ENCODE results near the gene KMT2C.
"Not testable (repeated sequence)": the region's sequence is repeated elsewhere in the genome, so short reads cannot be mapped to it uniquely, and the experiment has no call there.

The KMT2C gene

GRCh38 chr7:152441168-152441567 lies 5.4 kb upstream of the KMT2C start:
- DNase-seq, result not testable (repeated sequence)

DNA sequence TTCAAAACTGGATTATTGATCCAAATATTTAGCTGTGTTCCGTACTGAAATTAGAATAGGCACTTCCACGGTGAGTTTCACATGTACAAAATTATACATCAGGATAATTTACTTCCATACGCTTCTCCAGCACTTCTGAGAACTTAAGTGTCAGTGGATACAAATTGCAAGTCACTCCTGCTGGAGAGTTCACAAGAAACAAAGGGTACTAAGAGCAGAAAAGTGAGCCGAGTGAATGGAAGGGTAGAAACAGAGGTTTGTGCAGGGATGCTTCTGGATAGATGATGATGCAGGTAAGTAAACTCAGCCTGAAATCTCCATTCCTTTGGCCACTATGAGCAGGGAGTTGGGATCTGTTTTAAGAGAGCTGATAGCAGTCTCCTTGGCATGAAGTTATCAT lies 2.2 kb upstream of the KMT2C start:
- DNase-seq, result peak; percentile 37

GRCh38 chr7:152436931-152437575 lies 1.2 kb upstream of the KMT2C start:
- DNase-seq, result peak; percentile 52

DNA sequence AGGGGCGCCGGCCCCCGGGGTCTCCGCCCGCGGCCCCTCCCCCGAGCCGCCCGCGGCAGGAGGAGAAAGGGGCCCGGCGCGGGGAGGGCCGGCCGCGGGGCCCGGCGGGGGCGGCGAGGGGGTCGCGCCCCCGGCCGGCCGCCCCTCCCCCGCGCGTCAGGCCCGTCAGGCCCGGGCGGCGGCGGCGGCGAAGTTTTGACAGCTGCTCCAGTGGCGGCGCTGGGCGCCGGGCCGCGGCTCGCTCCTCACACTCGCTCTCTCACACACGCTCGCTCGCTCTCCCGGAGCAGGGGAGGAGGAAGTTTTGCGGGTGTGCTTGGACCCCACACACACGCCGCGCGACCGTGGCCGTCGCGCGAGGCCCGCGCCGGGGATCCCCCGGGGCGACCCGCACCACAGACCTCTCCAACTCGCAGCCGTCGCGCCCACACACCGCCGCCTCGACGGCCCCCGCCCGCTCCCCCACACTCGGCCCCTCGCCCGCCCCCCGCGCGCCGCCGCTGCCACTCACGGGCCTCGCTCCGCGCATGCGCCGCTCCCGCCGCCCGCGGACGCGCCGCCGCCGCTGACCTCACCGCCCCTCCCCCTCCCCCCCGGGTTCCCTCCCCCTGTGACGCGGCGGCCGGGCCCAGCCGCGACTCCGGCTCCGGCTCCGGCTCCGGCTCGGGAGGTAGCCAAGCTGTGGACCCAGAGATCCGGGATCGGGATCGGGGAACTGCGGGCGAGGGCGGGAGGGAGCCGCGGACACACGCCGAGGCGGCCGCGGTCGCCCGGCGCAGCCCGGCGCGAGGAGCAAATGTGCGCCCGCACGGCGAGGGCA lies 518 bp upstream of the KMT2C start:
- DNase-seq, result peak; percentile 90

- peak; percentile 51 for DNase-seq
These were observed 1.1 kb downstream of the KMT2C start for GRCh38 chr7:152434511-152435383.

GRCh38 chr7:152433721-152434490 lies 1.9 kb downstream of the KMT2C start:
- not testable (repeated sequence) for DNase-seq

- DNase-seq, result not testable (repeated sequence)
These were observed 3.1 kb downstream of the KMT2C start for GRCh38 chr7:152432735-152433134.

GRCh38 chr7:152430854-152431253 lies 4.9 kb downstream of the KMT2C start:
- DNase-seq, result no peak

- not testable (repeated sequence) for DNase-seq
These were observed 5.7 kb downstream of the KMT2C start for GRCh38 chr7:152430118-152430517.

DNA sequence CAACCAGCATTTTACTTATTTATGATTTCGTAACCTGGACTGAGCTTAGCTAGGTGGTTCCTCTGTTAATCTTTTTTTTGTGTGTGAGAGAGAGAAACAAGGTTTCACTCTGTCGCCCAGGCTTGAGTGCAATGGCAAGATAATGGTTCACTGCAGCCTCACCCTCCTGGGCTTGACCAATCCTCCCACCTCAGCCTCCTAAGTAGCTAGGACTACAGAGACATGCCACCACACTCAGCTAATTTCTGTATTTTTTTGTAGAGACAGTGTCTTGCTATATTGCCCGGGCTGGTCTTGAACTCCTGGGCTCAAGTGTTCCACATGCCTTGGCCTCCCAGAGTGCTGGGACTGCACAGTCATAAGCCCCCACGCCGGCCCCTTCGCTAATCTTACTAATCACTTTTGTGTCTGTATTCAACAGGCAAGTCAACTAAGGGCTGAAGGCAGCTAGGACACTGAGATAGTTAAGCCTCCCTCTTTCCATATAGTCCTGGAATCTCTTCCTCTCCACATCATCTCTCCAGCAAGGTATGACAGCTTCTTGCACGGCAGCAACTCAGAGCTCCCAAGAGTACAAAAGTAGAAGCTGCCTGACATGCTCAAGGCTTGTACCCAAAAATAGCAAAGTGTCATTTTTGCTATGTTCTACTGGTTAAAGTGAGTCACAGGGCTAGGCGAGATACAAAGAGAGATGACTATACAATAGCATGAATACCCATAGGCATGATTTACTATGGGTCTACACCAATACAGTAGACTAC lies 11.3 kb downstream of the KMT2C start:
- no peak for DNase-seq

DNA sequence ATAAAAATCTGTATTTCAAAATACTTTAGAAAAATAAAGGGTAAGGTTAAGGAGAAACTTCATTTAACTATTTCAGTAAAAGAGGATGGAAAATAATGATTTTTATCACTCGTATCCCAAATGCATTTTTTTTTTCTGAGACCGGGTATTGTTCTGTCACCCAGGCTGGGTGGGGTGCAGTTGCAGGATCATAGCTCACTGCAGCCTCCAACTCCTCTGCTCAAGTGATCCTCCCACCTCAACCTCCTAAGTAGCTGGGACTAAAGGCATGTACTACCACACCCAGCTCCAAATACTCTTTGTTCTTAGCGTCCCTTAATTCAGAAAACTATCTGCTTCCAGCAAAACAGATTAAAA lies 11.8 kb downstream of the KMT2C start:
- DNase-seq, result no peak

- DNase-seq, result not testable (repeated sequence)
These were observed 12.6 kb downstream of the KMT2C start for GRCh38 chr7:152423171-152423570.

DNA sequence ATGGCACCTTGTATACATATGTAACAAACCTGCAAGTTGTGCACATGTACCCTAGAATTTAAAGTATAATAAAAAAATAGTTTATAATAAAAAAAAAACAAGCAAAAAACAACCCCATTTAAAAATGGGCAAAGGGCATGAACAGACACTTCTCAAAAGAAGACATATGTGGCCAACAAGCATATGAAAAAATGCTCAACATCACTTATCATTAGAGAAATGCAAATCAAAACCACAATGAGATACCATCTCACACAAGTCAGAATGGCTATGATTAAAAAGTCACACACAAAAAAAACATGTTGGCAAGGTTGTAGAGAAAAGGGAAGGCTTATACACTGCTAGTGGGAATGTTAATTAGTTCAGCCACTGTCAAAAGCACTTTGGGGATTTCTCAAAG lies 14.9 kb downstream of the KMT2C start:
- not testable (repeated sequence) for DNase-seq

GRCh38 chr7:152419473-152420429 lies 16.1 kb downstream of the KMT2C start:
- DNase-seq, result no peak

DNA sequence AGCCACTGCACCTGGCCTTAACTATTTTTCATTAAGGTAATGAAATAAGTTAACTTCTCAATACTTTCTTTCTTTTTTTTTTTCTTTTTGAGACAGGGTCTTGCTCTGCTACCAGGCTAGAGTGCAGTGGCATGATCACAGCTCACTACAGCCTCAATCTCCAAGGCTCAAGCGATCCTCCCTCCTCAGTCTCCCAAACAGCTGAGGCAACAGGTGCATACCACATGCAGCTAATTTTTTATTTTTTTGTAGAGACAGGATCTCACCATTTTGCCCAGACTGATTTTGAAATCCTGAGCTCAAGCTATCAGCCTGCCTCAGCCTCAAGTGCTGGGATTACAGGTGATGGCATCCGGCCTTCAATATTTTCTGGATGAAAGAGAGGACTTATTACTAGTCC lies 21.0 kb downstream of the KMT2C start:
- no peak for DNase-seq

DNA sequence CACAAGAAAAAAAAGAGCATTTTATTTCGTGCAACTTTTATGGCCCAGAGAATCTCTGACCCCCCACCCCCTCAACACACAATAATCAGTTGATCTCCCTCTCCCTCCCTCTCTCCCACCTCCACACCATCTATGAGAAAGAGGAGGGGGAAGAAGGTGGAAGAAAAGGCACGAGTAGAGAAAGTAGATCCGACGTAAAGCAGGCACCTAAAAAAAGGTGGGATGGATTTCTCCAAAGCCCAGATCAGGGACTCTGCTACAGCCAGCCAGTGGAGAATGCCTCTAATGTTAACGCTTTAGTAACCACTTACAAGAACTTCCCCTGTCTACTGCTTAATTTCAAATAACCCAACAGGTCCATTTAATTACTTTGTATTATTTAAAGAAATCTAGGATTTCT lies 24.4 kb downstream of the KMT2C start:
- no peak for DNase-seq

- DNase-seq, result no peak
These were observed 29.3 kb downstream of the KMT2C start for GRCh38 chr7:152406491-152406890.

GRCh38 chr7:152406030-152406429 lies 29.8 kb downstream of the KMT2C start:
- not testable (repeated sequence) for DNase-seq

DNA sequence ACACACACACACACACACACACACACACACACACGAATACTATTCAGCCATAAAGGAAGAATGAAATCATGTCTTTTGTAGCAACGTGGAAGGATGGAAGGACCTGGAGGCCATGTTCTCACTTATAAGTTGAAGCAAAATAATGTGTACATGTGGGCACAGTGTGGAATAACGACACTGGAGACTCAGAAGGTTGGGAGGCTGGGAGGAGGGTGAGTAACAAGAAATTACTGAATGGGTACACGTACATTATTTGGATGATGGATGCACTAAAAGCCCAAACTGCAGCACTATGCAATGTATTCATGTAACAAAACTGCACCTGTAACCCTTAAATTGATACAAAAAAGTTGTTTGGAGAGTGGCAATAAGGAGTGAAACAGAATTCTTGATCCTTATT lies 32.1 kb downstream of the KMT2C start:
- no peak for DNase-seq

- no peak for DNase-seq
These were observed 33.2 kb downstream of the KMT2C start for GRCh38 chr7:152402384-152403250.

Data from OCI-M1 (cell line).